Measurements from ENCODE around the gene CREM.

Gene CREM

DNA sequence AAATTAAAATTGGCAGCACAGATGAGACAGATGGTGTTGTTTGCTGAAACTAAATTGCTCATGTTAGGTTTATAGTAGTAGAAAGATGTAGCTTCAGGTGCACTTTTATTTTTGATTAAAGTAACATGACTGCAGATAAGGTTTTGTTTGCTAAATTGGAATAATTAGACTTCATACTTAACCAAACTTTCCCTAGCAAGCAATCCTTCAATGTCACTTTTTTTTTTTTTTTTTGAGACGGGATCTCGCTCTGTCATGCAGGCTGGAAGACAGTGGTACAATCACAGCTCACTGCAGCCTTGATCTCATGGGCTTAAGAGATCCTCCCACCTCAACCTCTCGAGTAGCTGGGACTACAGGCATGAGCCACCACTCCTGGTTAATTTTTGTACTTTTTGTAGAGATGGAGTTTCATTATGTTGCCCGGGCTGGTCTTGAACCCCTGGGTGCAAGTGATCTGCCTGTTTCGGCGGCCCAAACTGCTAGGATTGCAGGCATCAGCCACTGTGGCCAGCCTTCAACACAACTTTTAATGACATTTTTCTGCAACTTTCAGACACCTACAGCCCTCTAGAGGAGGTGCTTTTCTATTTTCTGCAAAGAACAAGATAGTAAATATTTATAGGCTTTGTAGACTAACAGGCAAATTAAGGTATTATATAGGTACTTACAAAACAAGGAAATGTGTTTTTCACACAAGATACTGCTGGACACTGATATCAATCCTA lies 124.9 kb downstream of the CREM start:
- in situ Hi-C loops (cut with HindIII; ENCODE audit: low pct_ligation_motif_present, low sequenced_read_pairs) = no loop called here
- Histone ChIP-seq H3K27me3 (replicated peaks) (no peaks in the 10 kb centered on the region), H3K36me3 (replicated peaks) (no peaks in the 10 kb centered on the region), H3K27ac (no peak overlapping the region), H3K4me3 (ENCODE audit: low read depth, low read length) (no peak overlapping the region)
- no peak for DNase-seq
- TF ChIP-seq CTCF (IDR thresholded peaks at IDR 0.05; ENCODE audit: low read depth, low read length, missing control alignments) = no peak

DNA sequence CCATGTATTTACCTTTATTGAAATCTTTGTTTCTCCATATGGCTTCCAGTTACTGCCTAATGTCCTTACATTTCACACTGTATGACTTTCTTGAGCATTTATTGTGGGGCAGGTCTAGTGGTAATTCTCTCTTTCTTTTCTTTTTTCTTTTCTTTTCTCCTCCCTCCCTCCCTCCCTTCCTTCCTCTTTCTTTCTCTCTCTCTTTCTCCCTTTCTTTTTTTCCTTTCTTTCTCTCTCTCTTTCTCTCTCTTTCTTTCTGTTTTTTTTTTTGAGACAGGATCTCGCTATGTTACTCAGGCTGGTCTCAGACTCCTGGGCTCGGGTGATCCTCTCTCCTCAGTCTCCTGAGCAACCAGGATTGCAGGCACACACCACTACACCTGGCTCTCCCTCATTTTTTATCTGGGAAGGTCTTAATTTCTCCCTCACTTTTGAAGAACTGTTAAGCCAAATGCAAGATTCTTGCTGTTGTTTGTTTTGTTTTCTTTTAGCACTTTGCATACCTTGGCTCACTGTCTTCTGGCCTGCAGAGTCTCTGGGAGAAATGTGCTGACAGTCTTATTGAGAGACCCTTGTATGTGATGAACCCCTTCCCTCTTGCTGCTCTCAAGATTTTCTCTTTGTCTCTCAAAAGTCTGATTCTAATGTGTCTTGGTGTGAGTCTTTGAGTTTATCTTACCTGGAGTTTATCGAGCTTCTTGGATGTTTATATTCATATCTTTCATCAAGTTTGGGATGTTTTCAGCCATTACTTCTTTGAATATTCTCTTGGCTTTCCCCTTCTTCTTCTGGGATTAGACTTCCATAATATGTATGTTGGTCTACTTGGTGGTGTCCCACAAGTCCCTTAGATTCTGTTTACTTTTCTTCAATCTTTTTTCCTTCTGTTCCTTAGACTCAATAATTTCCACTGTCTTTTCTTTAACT lies 130.7 kb downstream of the CREM start:
- H3K27ac ChIP-seq = no peak overlapping the region
- no peaks in the 10 kb centered on the region for H3K27me3 ChIP-seq (replicated peaks)
- H3K36me3 ChIP-seq (replicated peaks) = no peaks in the 10 kb centered on the region
- no peak for DNase-seq
- TF ChIP-seq CTCF (IDR thresholded peaks at IDR 0.05; ENCODE audit: low read depth, low read length, missing control alignments) = no peak
- in situ Hi-C loops (cut with HindIII; ENCODE audit: low pct_ligation_motif_present, low sequenced_read_pairs) = no loop called here
- H3K4me3 ChIP-seq (ENCODE audit: low read depth, low read length) = no peak overlapping the region

GRCh38 chr10:35259769-35260397 lies 133.2 kb downstream of the CREM start:
- no peaks in the 10 kb centered on the region for H3K36me3 ChIP-seq (replicated peaks)
- DNase-seq = peak; percentile 92
- in situ Hi-C loops (cut with HindIII; ENCODE audit: low pct_ligation_motif_present, low sequenced_read_pairs) = no loop called here
- H3K27ac ChIP-seq = peak overlapping the region; percentile 85
- TF ChIP-seq CTCF (IDR thresholded peaks at IDR 0.05; ENCODE audit: low read depth, low read length, missing control alignments) = no peak
- H3K4me3 ChIP-seq (ENCODE audit: low read depth, low read length) = no peak overlapping the region
- H3K27me3 ChIP-seq (replicated peaks) = no peaks in the 10 kb centered on the region

- in situ Hi-C loops (cut with HindIII; ENCODE audit: low pct_ligation_motif_present, low sequenced_read_pairs) = no loop called here
- TF ChIP-seq CTCF (IDR thresholded peaks at IDR 0.05; ENCODE audit: low read depth, low read length, missing control alignments) = no peak
- Histone ChIP-seq H3K36me3 (replicated peaks) (no peaks in the 10 kb centered on the region), H3K27me3 (replicated peaks) (no peaks in the 10 kb centered on the region), H3K27ac (no peak overlapping the region), H3K4me3 (ENCODE audit: low read depth, low read length) (no peak overlapping the region)
- no peak for DNase-seq
These were observed 135.8 kb downstream of the CREM start for GRCh38 chr10:35262436-35262835.

Measured in brain microvascular endothelial cell (primary cell).